Stomach (tissue), 4 donors: ENCODE measurements around the gene SFXN2.

Source experiments
- POLR2A ChIP-seq, 4 donors: fragments of 450-650 bp; IDR thresholded peaks; one replicate each; pipeline ENCODE4 v1.6.1; 2016; ENCODE audit warnings: antibody characterized with exemption in 4 of 4, control low read depth in 2 of 4, mild to moderate bottlenecking in 1 of 4, moderate library complexity in 1 of 4
- POLR2AphosphoS5 ChIP-seq, 3 donors: sonication (generic); formaldehyde crosslinking; IDR thresholded peaks; one replicate each; pipeline ENCODE4 v1.6.1; 2016; ENCODE audit warnings: antibody characterized with exemption in 3 of 3
- TF ChIP-seq, protein P1 (sequence below), 7 experiments: fragments of 450-650 bp in 4 of 7; fragments of 200-600 bp in 3 of 7; sonication (generic) in 3 of 7; IDR thresholded peaks; one replicate each; pipeline ENCODE4 v1.5.1; 2016 to 2019; ENCODE audit warnings: antibody characterized with exemption in 7 of 7, control low read depth in 2 of 7, mild to moderate bottlenecking in 1 of 7

DNA sequence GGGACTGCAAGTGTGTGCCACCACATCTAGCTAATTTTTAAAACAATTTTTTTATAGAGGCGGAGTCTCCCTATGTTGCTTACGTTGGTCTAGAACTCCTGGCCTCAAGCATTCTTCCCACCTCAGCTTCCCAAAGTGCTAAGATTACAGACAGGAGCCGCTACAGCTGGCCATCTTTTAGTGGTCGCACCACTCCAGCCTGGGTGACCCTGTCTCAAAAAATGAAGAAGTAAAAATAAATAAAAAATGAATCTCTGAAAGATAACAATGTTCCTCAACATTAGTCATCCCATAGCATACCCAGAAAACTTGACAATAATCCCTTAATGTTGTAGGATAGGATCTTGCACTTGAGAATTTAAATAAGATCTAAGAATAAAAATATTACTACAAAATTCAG, 47.5 kb downstream of the SFXN2 start:
- TF ChIP-seq POLR2A (IDR thresholded peaks at IDR 0.05), result no peak
- TF ChIP-seq, protein P1, sequence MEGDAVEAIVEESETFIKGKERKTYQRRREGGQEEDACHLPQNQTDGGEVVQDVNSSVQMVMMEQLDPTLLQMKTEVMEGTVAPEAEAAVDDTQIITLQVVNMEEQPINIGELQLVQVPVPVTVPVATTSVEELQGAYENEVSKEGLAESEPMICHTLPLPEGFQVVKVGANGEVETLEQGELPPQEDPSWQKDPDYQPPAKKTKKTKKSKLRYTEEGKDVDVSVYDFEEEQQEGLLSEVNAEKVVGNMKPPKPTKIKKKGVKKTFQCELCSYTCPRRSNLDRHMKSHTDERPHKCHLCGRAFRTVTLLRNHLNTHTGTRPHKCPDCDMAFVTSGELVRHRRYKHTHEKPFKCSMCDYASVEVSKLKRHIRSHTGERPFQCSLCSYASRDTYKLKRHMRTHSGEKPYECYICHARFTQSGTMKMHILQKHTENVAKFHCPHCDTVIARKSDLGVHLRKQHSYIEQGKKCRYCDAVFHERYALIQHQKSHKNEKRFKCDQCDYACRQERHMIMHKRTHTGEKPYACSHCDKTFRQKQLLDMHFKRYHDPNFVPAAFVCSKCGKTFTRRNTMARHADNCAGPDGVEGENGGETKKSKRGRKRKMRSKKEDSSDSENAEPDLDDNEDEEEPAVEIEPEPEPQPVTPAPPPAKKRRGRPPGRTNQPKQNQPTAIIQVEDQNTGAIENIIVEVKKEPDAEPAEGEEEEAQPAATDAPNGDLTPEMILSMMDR (IDR thresholded peaks at IDR 0.05), result no peak
- no peak for TF ChIP-seq POLR2AphosphoS5 (IDR thresholded peaks at IDR 0.05)
